Heart right ventricle (tissue), 16 donors: ENCODE results near the gene RPP25L. TPM values are rescaled to one million over a fixed set of nuclear protein-coding genes. Genes with fewer than 3 reads are reported as not detected.

Source experiments
- ATAC-seq, 8 donors: fragments of 200-7000 bp; cut with Tn5 transposase; one replicate each; pipeline ENCODE4 v1.9.1; 2020; ENCODE audit warnings: mild to moderate bottlenecking in 8 of 8, moderate library complexity in 8 of 8, moderate number of reproducible peaks in 1 of 8
- DNase-seq, 2 donors: peaks; one replicate each; pipeline ENCODE4 v3.0.0-alpha.2; 2020
- H3K27ac ChIP-seq, 10 donors: fragments of 200-600 bp; sonication (generic) in 2 of 10; one replicate each; pipeline versions ENCODE4 v1.5.0 to v1.8.0; 2020 to 2022; ENCODE audit warnings: mild to moderate bottlenecking in 3 of 10
- H3K27me3 ChIP-seq, 7 donors: fragments of 200-600 bp; one replicate each; pipeline ENCODE4 v1.8.0; 2021 to 2022; ENCODE audit warnings: mild to moderate bottlenecking in 2 of 7
- H3K36me3 ChIP-seq, 9 donors: fragments of 200-600 bp; sonication (generic) in 1 of 9; one replicate each; pipeline versions ENCODE4 v1.5.0 to v1.8.0; 2020 to 2022; ENCODE audit warnings: mild to moderate bottlenecking in 2 of 9
- H3K4me1 ChIP-seq, 9 donors: fragments of 200-600 bp; sonication (generic) in 1 of 9; one replicate each; pipeline versions ENCODE4 v1.5.0 to v1.8.0; 2020 to 2022; ENCODE audit warnings: mild to moderate bottlenecking in 4 of 9
- H3K4me3 ChIP-seq, 10 donors: fragments of 200-600 bp; sonication (generic) in 2 of 10; one replicate each; pipeline versions ENCODE4 v1.5.0 to v1.8.0; 2020 to 2022; ENCODE audit warnings: mild to moderate bottlenecking in 7 of 10, moderate library complexity in 2 of 10
- H3K9me3 ChIP-seq, 11 donors: fragments of 200-600 bp in 10 of 11; sonication (generic) in 2 of 11; one replicate each; pipeline versions ENCODE4 v1.5.0 to v1.8.0; 2013 to 2022; ENCODE audit warnings: mild to moderate bottlenecking in 2 of 11, control low read depth in 1 of 11, moderate library complexity in 1 of 11
- CTCF ChIP-seq, 9 donors: fragments of 200-600 bp; sonication (generic) in 2 of 9; IDR thresholded peaks; one replicate each; pipeline versions ENCODE4 v1.5.0 to v1.8.0; 2021 to 2022; ENCODE audit warnings: antibody characterized with exemption in 9 of 9, mild to moderate bottlenecking in 5 of 9, moderate library complexity in 1 of 9
- WGBS, 2 donors: extraction: QIAGEN DNeasy Blood & Tissue Kit; methylation state at CpG; one replicate each; pipeline ENCODE4 v1.1.7; 2013; ENCODE audit warnings: inconsistent platforms in 1 of 2; 5-methylcytosine and 5-hydroxymethylcytosine counted together
- intact Hi-C, 10 donors: fragments of 100-400 bp; cut with DNase I; formaldehyde crosslinking; loops; one replicate each; pipeline versions ENCODE4 v1.11.1 to v1.14.2; 2022
- polyA plus RNA-seq, 2 donors: library from polyadenylated mRNA; stranded (reverse); fragments of 200-250 nt; gene quantifications; one replicate each; pipeline ENCODE4 v1.2.3, GENCODE V29; 2013
- total RNA-seq, 10 donors: library from RNA; stranded (reverse); fragmentation: NEBNext Ultra II Directional in 3 of 10; extraction: Animal tissue kit (Norgen Biotek cat#: 25700) in 3 of 10; gene quantifications; one replicate each; pipeline versions ENCODE4 v1.2.1 to v1.2.4, GENCODE V29; 2021 to 2023
- donor health status: Arrhythmogenic right ventricular cardiomyopathy.
- donor health status: ischemic (EF 13 %, LVEDD 7.1; RV severe dilation, severe dysfunction).
- donor health status: healthy with polysubstance abuse.
- donor health status: DM: no; HTN: yes; CAD: no.
- donor health status: DM: no; HTN: no; CAD: no.
- donor health status: ischemic (EF 25% LVEDD 6.9; RV normal size, moderate dysfunction).
- donor health status: ischemic (EF 25% LVEDD 5.7; RV mildly dilated, moderate dysfunction).
- donor health status: healthy.
- donor health status: DM: yes; HTN: yes; CAD: no.
- donor health status: Ischemic cardiomyopathy.
- donor health status: ischemic (EF 35%, LVEDD 5.7; RV mildly dilated, moderate dysfunction).
- donor health status: nonischemic (EF 11% LVEDD 7.7; RV severe dilation, severe dysfunction).
- donor health status: DM: yes; HTN: yes; CAD: no.
- donor health status: PGD.
- donor health status: ischemic (EF 29% LVEDD 5.4; RV normal size, mild dysfunction).
- donor health status: nonischemic (EF 23%, LVEDD 6.1; RV moderate dilation, normal function).

Gene RPP25L
- total and polyA plus RNA-seq, 12 donors = 29.2 to 51.0 (median 39.2) TPM

GRCh38 chr9:34652602-34653000 lies 40.7 kb upstream of the RPP25L start:
- no peak for ATAC-seq
- WGBS, 2 donors = 8 to 19% methylated on average over 5 of the region's 5 CpGs
- peak overlapping the region in 9 of 10 donors; percentile 70 to 93 (median 85) for H3K27ac ChIP-seq

DNA sequence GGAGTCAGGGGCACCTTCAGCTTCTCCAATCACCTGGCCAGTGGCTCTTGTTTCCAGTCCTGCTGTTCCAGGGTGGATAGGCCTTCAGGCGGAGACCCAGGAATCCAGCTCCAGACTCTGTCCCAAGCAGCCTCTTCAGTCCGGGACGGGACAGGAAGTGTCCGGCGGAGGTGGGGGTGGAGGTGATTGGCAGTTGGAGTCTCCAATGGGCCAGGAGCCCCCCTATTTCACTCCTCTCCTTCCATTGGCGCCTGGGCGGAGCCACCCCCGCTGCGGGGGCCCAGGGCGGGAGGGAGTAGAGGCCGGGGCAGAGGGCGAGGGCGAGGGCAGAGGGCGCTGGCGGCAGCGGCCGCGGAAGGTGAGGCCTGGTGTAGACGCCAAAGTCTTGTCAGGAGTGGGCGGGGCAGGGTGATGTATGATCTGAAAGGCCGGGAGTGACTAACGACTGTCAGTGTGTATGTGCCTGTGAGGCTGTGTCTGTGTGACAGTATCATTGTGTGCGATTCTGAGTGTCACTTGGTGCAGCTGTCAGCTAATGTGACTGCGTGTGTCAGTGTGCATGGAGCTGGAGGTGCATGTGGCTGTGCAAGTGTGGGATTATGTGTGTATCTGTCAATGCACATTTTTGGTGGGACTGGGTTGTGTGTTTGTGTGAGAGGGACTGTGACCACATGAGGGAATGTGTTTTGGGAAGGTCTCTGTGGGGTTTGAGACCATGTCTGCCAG lies 40.1 kb upstream of the RPP25L start, which contains the start of gene IL11RA:
TSS of gene IL11RA (plus strand) at position 310 of the 726 bp plus-strand sequence. CDS start 3,033 bp downstream, outside the sequence.
- 2 to 4% methylated on average over 21 to 24 of the region's 24 CpGs for WGBS, 2 donors
- TF ChIP-seq CTCF (IDR thresholded peaks at IDR 0.05) = peak in 1 of 9 donors; percentile 19
- peak; percentile 77 to 89 (median 84) for ATAC-seq
- Histone ChIP-seq H3K27me3 (no peaks in the 10 kb centered on the region), H3K4me3 (peak within 1 kb of the TSS in 9 of 10 donors; percentile 30 to 66 (median 55)), H3K36me3 (peaks cover 0 to 36% (median 13%) of the 10 kb centered on the region in 9 donors), H3K27ac (peak within 1 kb of the TSS; percentile 18 to 93 (median 82)), H3K4me1 (peaks cover 17 to 78% (median 59%) of the 10 kb centered on the region in 9 donors), H3K9me3 (no peaks in the 10 kb centered on the region)
- DNase-seq = peak; percentile 91 to 95
- intact Hi-C loops = no loop called here

More at GRCh38 chr9:34652602-34653000, 40.7 kb upstream of the RPP25L start:
- intact Hi-C loops = no loop called here
- H3K4me1 ChIP-seq = peaks cover 12 to 73% (median 53%) of the 10 kb centered on the region in 9 donors
- H3K36me3 ChIP-seq = peaks cover 0 to 42% (median 13%) of the 10 kb centered on the region in 9 donors
- no peak for TF ChIP-seq CTCF (IDR thresholded peaks at IDR 0.05)
- DNase-seq = no peak
- H3K9me3 ChIP-seq = no peaks in the 10 kb centered on the region
- H3K4me3 ChIP-seq = peak overlapping the region in 9 of 10 donors; percentile 30 to 66 (median 55)
- H3K27me3 ChIP-seq = no peaks in the 10 kb centered on the region

GRCh38 chr9:34651321-34651720 lies 39.4 kb upstream of the RPP25L start:
- ATAC-seq (no peak), DNase-seq (no peak)
- Histone ChIP-seq H3K27ac (peak overlapping the region; percentile 18 to 93 (median 82)), H3K4me3 (peak overlapping the region in 9 of 10 donors; percentile 30 to 66 (median 55)), H3K9me3 (no peaks in the 10 kb centered on the region), H3K27me3 (no peaks in the 10 kb centered on the region), H3K4me1 (peaks cover 18 to 76% (median 63%) of the 10 kb centered on the region in 9 donors), H3K36me3 (peaks cover 0 to 31% (median 13%) of the 10 kb centered on the region in 9 donors)
- intact Hi-C loops = no loop called here
- no peak for TF ChIP-seq CTCF (IDR thresholded peaks at IDR 0.05)
- WGBS, 2 donors = 29 to 32% methylated on average over 4 of the region's 4 CpGs

GRCh38 chr9:34650816-34651215 lies 38.9 kb upstream of the RPP25L start:
- ATAC-seq (no peak), DNase-seq (no peak)
- Histone ChIP-seq H3K36me3 (peaks cover 0 to 31% (median 13%) of the 10 kb centered on the region in 9 donors), H3K4me1 (peaks cover 21 to 76% (median 67%) of the 10 kb centered on the region in 9 donors), H3K4me3 (no peak overlapping the region), H3K27me3 (no peaks in the 10 kb centered on the region), H3K27ac (peak overlapping the region in 6 of 10 donors; percentile 76 to 93 (median 86)), H3K9me3 (no peaks in the 10 kb centered on the region)
- 50 to 60% methylated on average over 5 of the region's 5 CpGs for WGBS, 2 donors
- intact Hi-C loops = no loop called here
- TF ChIP-seq CTCF (IDR thresholded peaks at IDR 0.05) = no peak
